ENCODE data around the gene EMX2. TPM values are rescaled to one million over a fixed set of nuclear protein-coding genes. Genes with fewer than 3 reads are reported as not detected.

Gene EMX2
- total and polyA plus RNA-seq, 2 donors = 0.95 to 5.0 TPM

DNA sequence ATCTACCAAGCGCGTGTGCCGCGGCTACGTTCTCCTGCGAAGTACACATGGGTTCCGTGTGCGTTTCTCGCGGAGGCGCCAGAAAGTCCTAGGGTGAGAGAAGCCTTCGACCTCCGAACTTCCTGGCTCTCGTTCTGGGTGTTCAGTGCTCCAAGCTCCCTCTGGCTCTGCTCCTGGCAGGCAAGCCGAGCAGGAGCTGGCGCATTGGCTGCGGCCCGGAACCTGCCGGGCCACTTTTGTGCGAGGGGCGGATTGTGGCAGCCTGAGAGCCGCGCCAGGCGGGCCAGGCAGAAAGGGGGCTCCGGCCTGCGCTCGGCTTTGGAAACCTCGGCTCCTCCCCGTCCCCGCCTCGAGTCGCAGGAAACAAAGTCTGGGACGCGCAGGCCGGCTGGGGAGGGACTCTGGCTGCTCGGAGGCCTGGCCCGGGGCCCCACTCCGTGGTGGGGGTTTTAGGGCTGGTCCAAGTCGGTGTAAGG, 9.6 kb downstream of the EMX2 start:
- Histone ChIP-seq H3K27ac (ENCODE audit: low read depth) (no peak overlapping the region), H3K4me1 (ENCODE audit: insufficient read depth) (no peaks in the 10 kb centered on the region)

DNA sequence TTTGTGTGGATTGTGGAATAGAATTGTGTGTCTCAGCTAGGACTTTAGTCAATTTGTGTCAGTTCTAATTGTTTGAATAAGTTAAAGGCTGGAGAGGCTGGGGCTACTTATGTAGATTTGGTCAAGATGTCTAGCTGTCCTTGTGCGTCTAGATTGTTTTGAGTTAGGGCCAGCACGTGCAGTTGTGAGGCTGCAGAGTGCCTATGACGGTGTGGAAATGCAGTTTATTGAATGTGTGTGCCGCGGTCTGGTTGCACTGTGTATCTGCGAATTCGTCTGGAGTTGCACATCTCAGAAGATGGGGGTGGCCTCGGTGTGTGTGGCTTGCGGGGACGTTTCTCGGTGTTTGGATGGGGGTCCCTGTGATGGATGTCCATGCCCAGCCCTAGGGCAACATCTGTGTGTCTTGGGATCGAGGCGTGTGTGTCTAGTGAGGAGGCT, 10.2 kb downstream of the EMX2 start:
- Histone ChIP-seq H3K27ac (ENCODE audit: low read depth) (no peak overlapping the region), H3K36me3 (ENCODE audit: insufficient read depth) (no peaks in the 10 kb centered on the region), H3K4me3 (ENCODE audit: low read depth, low read length) (no peak overlapping the region), H3K4me1 (ENCODE audit: insufficient read depth) (no peaks in the 10 kb centered on the region)
- no peak for DNase-seq (ENCODE audit: extremely low spot score)
- 22% methylated on average over 13 of the region's 13 CpGs for WGBS

More for the DNA sequence above, 9.6 kb downstream of the EMX2 start:
- DNase-seq (ENCODE audit: extremely low spot score) = no peak
- Histone ChIP-seq H3K36me3 (ENCODE audit: insufficient read depth) (no peaks in the 10 kb centered on the region), H3K4me3 (ENCODE audit: low read depth, low read length) (no peak overlapping the region)
- WGBS = 9% methylated on average over 39 of the region's 39 CpGs

DNA sequence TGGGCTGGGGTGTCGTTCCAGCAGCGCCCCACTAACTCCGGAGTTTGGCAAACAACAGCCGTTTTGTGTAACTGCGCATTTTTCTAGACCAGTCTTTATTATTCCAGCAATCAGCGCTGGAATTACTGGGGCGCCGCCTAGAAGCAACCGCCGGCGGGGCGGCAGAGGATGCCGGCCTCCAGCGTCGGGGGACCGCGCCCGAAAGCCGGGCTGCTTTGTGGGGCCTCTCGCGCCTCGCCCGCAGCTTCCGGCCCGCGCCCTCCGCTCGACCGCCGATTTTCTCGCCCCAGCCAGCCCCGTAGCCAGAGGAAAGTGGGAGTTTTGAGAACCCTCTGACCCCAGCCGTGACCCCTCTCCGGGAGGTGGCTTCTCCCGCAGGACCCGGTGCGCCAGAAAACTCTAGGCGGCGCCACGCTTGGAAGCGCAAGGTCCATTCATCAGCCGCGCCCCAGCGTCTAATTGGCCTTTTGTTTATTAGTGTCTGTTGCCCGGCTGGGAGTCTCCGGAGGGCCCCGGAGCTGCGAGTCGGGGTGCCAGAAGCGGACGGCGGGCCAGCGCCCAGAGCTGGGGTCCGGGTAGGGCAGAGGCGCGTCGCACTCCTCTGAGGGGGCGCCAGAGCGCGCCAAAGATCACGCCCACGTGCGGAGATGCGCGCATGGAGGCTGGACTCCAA, 10.7 kb downstream of the EMX2 start:
- WGBS = 6% methylated on average over 65 of the region's 65 CpGs
- Histone ChIP-seq H3K27ac (ENCODE audit: low read depth) (no peak overlapping the region), H3K36me3 (ENCODE audit: insufficient read depth) (no peaks in the 10 kb centered on the region), H3K4me3 (ENCODE audit: low read depth, low read length) (no peak overlapping the region), H3K4me1 (ENCODE audit: insufficient read depth) (no peaks in the 10 kb centered on the region)
- DNase-seq (ENCODE audit: extremely low spot score) = no peak

DNA sequence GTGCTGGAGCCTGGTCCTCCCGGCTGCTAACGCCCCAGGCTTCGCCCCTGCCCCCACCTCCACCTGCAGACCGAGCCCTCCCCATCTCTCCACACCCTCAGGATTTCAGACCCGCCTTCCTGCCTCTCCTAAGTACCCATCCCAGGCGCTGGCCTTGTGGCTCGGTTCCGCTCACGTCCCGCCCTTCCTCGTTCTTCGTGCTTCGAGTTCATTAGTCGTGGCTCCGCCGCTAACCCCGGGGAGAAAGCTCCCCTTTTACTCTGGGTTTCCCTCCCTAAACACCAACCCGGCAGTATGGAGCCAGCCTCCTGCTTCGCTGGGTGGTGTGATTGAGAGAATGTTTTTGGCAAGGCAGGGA, 11.2 kb downstream of the EMX2 start:
- DNase-seq (ENCODE audit: extremely low spot score) = no peak
- H3K27ac ChIP-seq (ENCODE audit: low read depth) = no peak overlapping the region
- H3K36me3 ChIP-seq (ENCODE audit: insufficient read depth) = no peaks in the 10 kb centered on the region
- H3K4me1 ChIP-seq (ENCODE audit: insufficient read depth) = no peaks in the 10 kb centered on the region
- no peak overlapping the region for H3K4me3 ChIP-seq (ENCODE audit: low read depth, low read length)
- 15% methylated on average over 19 of the region's 19 CpGs for WGBS

DNA sequence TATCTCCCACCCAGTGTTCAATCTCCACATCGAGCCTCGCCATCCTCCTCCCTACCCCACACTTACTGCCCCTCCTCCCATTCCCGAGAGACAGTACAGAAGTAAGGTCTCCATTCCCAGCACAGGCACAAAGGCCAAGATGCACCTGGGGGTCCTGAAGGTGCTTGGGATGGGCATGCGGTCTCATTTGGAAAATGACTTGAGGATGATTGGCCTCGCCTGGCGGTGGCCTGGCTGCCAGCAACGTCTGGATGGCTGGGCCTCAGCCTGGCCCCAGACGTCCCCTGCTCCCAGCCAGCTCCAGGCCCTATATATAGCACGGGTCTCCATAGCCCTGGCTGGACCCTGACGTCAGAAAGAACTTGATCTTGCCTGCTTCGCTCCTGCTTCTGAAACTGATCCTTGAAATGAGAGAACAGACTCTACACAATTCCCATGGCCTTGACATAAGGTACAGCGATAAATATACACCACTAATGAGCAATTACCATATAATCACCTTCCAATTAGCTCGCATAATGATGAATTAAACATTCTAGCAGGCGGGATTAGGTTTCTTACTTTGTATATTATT, 11.8 kb downstream of the EMX2 start:
- Histone ChIP-seq H3K4me3 (ENCODE audit: low read depth, low read length) (no peak overlapping the region), H3K27ac (ENCODE audit: low read depth) (no peak overlapping the region), H3K4me1 (ENCODE audit: insufficient read depth) (no peaks in the 10 kb centered on the region), H3K36me3 (ENCODE audit: insufficient read depth) (no peaks in the 10 kb centered on the region)
- DNase-seq (ENCODE audit: extremely low spot score) = no peak
- 50% methylated on average over 14 of the region's 14 CpGs for WGBS

DNA sequence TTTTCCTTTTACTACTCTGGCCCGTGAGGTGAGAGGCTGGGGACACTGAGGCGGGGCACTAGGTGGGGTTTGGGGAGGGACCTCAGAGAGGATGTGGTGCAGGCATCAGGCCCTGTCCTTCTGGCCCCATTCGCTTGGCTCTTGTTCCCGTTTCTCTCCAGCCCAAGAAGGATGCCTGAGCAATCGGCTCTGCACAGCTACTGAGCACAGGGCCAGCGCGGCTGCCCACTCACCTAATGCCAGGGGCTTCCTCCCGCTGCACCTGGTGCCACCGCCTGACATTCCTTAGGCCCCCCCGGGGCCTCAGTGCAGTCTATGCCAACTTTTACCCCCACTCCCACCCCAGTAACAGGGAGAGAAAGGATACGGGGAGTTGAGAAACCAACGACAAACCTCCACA, 12.5 kb downstream of the EMX2 start:
- Histone ChIP-seq H3K36me3 (ENCODE audit: insufficient read depth) (no peaks in the 10 kb centered on the region), H3K4me1 (ENCODE audit: insufficient read depth) (no peaks in the 10 kb centered on the region), H3K27ac (ENCODE audit: low read depth) (no peak overlapping the region), H3K4me3 (ENCODE audit: low read depth, low read length) (no peak overlapping the region)
- DNase-seq (ENCODE audit: extremely low spot score) = no peak
- 67% methylated on average over 12 of the region's 12 CpGs for WGBS

DNA sequence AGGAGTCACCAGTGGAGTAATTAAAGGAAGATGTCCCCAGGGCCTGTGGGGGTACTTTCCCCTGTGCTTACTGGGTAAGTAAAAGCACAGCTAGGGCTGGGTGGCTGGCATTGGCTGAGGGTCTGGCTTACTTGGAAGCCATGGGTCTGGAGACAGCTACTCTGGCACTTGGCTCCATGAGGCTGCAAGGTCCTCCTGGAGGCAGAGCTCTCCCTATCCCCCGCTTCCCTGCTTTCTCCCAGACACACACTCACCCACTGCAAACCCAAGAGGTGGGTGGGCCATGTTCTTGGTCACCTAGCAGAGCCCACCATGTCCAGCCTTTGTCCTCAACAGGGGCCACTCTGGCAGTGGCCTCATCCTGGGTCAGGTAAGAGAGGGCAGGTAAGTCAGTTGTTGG, 13.3 kb downstream of the EMX2 start:
- Histone ChIP-seq H3K4me1 (ENCODE audit: insufficient read depth) (no peaks in the 10 kb centered on the region), H3K27ac (ENCODE audit: low read depth) (no peak overlapping the region), H3K36me3 (ENCODE audit: insufficient read depth) (no peaks in the 10 kb centered on the region), H3K4me3 (ENCODE audit: low read depth, low read length) (no peak overlapping the region)
- WGBS = 100% methylated on average over 1 of the region's 1 CpG
- no peak for DNase-seq (ENCODE audit: extremely low spot score)

DNA sequence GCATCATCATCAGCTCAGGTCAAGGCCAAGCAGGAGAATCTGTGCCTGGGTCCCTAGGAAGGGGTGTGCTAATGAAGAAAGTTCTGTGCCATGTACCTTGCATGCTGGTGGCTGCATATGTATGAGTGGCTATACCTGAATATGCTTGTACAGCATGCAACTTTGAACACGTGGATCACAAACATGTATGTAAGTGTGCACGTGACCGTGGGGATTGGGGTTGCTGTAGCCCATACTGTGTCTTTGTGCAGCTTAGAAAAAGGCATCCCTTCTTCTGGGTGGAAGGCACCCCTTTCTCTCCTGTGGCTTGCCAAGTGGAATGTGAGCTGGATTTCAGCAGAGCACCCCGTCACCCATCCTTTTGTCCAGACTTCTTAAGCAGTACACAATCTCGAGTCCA, 13.8 kb downstream of the EMX2 start:
- Histone ChIP-seq H3K27ac (ENCODE audit: low read depth) (no peak overlapping the region), H3K4me1 (ENCODE audit: insufficient read depth) (no peaks in the 10 kb centered on the region), H3K4me3 (ENCODE audit: low read depth, low read length) (no peak overlapping the region), H3K36me3 (ENCODE audit: insufficient read depth) (no peaks in the 10 kb centered on the region)
- WGBS = 91% methylated on average over 5 of the region's 5 CpGs
- DNase-seq (ENCODE audit: extremely low spot score) = no peak

DNA sequence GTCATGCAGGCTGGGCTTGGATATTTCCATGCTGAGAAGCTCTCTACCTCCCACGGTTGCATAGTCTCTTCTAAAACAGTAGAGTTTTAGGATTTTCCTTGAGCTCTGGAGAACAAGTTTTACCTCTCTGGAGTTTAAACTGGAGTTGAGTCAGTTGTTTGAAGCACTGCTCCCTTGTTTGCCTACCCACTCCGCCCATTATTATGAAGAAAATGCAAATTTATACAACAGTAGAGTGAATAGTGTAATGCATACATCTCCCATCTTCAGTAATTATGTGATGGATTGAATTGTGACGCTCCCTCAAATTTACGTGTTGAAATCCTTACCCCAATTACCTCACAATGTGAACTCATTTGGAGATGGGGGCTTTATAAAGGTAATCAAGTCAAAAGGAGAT, 17.2 kb downstream of the EMX2 start:
- DNase-seq (ENCODE audit: extremely low spot score) = no peak
- Histone ChIP-seq H3K4me1 (ENCODE audit: insufficient read depth) (no peaks in the 10 kb centered on the region), H3K4me3 (ENCODE audit: low read depth, low read length) (no peak overlapping the region), H3K36me3 (ENCODE audit: insufficient read depth) (no peaks in the 10 kb centered on the region), H3K27ac (ENCODE audit: low read depth) (no peak overlapping the region)
- whole genome bisulfite sequencing = 73% methylated on average over 4 of the region's 4 CpGs

DNA sequence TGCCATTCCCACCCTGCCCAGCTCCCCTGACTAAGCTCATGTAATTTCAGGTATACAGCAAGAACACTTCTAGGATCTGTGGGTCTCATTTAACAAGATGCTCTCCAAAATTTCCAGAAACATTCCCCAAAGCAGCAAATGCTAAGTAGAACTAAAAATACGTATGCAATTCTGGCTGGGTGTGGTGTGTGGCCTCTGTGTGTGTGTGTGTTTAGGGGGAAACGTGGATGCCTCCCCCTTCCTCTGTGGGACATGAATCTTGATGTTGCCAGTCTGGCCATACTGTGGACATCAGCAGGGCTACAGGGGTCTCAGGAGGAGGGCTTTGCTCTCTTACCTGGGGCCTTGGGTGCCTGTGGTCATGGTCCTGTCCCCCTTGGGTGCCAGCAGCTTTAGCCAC, 18.4 kb downstream of the EMX2 start:
- Histone ChIP-seq H3K4me3 (ENCODE audit: low read depth, low read length) (no peak overlapping the region), H3K36me3 (ENCODE audit: insufficient read depth) (no peaks in the 10 kb centered on the region), H3K27ac (ENCODE audit: low read depth) (no peak overlapping the region), H3K4me1 (ENCODE audit: insufficient read depth) (no peaks in the 10 kb centered on the region)
- no peak for DNase-seq (ENCODE audit: extremely low spot score)
- 68% methylated on average over 2 of the region's 2 CpGs for WGBS

DNA sequence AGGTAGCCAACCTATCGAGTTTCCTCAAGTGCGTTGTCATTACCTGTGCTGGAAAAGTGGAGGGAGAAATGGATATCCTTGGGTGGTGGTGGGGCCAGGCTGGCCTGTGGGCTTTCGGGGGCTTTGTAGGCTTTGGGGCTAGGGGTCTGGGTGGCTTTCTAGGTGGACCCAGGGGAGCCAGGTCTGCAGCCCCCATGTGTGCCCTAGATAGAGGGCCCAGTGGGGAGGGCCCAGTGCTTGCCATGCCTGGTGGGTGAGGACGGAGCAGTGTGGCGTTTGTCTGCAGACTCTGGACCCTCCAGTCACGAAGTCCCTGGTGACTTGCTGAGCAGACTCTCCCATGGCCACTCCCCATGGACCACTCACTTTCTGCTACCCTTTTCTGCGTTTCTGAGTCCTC, 19.7 kb downstream of the EMX2 start:
- no peak overlapping the region for H3K27ac ChIP-seq (ENCODE audit: low read depth)
- 85% methylated on average over 7 of the region's 7 CpGs for WGBS
- H3K36me3 ChIP-seq (ENCODE audit: insufficient read depth) = no peaks in the 10 kb centered on the region
- no peak overlapping the region for H3K4me3 ChIP-seq (ENCODE audit: low read depth, low read length)
- no peak for DNase-seq (ENCODE audit: extremely low spot score)
- H3K4me1 ChIP-seq (ENCODE audit: insufficient read depth) = no peaks in the 10 kb centered on the region

DNA sequence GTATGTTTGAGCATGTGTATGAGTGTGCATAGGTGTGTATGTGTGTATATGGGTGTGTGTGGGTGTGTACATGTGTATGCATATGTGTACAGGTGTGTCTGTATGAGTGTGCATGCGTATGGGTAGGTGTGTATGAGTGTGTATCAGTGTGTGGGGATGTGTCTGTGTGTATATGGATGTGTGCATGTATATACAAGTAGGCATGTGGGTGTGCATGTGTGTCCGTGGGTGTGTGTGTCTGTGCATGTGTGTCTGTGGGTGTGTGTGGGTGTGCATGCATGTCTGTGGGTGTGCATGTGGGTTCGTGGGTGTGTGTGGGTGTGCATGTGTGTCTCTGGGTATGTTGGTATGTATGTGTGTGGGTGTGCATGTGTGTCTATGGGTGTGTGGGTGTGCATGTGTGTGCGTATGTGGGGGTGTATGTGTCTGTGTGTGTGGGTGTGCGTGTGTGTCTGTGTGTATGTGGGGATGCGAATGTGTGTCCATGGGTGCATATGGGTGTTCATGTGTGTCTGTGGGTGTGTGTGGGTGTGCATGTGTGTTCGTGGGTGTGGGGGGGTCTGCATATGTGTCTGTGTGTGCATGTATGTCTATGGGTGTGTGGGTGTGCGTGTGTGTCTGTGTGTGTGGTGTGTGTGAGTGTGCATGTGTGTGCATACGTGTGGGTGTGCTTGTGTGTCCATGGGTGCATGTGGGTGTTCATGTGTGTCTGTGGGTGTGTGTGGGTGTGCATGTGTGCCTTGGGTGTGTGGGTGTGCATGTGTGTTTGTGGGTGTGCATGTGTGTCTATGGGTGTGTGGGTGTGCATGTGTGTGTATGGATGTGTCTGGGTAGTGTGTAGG, 20.6 kb downstream of the EMX2 start:
- WGBS = 86% methylated on average over 9 of the region's 9 CpGs
- Histone ChIP-seq H3K36me3 (ENCODE audit: insufficient read depth) (no peaks in the 10 kb centered on the region), H3K4me1 (ENCODE audit: insufficient read depth) (no peaks in the 10 kb centered on the region), H3K4me3 (ENCODE audit: low read depth, low read length) (no peak overlapping the region), H3K27ac (ENCODE audit: low read depth) (no peak overlapping the region)
- DNase-seq (ENCODE audit: extremely low spot score) = no peak

DNA sequence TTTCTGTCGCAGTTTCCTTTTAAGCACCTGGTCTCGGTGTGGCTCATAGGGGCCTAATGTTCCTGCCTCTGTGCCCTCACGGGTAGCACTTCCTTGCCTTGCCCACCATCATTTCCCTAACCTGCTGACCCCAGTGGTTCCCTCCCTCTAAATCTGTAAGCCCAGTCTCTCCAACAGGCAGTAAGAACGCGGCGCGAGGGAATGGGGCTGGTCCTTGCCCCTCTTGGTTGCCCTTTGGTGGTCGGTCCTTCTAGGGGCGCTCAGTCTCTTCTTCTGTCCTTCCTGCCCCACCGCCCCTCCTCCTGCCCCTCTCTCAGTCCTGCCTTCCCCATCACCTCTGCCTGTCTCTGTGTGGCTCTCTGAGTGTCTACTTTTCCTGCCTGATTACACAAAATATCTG, 21.2 kb downstream of the EMX2 start:
- Histone ChIP-seq H3K36me3 (ENCODE audit: insufficient read depth) (no peaks in the 10 kb centered on the region), H3K27ac (ENCODE audit: low read depth) (no peak overlapping the region), H3K4me1 (ENCODE audit: insufficient read depth) (no peaks in the 10 kb centered on the region), H3K4me3 (ENCODE audit: low read depth, low read length) (no peak overlapping the region)
- DNase-seq (ENCODE audit: extremely low spot score) = no peak
- 77% methylated on average over 10 of the region's 10 CpGs for WGBS

DNA sequence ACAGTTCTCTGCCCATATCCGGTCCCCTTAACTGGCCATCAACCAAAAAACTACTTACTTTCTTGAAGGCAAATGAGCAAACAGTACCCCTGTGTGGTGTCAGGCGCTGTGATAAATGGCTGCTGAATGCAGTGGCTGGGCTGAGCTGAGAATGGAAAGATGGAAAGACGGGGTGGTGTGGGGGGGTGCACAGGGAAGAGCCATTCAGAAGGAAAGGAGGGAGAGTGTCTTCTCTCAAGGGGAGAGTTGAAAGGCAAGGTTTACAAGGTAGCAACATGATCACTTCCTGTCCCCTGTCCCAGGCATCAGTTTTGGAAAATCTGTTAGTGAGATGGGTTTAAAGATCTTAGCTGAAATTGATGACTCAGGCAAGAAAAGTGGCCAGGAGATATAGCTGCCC, 22.5 kb downstream of the EMX2 start:
- no peaks in the 10 kb centered on the region for H3K36me3 ChIP-seq (ENCODE audit: insufficient read depth)
- DNase-seq (ENCODE audit: extremely low spot score) = no peak
- no peaks in the 10 kb centered on the region for H3K4me1 ChIP-seq (ENCODE audit: insufficient read depth)
- no peak overlapping the region for H3K4me3 ChIP-seq (ENCODE audit: low read depth, low read length)
- no peak overlapping the region for H3K27ac ChIP-seq (ENCODE audit: low read depth)
- 48% methylated on average over 3 of the region's 3 CpGs for WGBS
